DND-41 (cell line): ENCODE results near the gene MAGI1.

ENCODE experiments used
- ATAC-seq: fragments of 200-7000 bp; cut with Tn5 transposase; 3 replicates; pipeline ENCODE4 v1.9.1; 2021; ENCODE audit warnings: low read depth; ENCODE audit not compliant: insufficient read depth
- DNase-seq: peaks from one replicate; pipeline ENCODE4 v3.0.0-alpha.2; 2020
- H2AFZ ChIP-seq: 2 replicates; pipeline ENCODE4 v1.6.0; 2012; ENCODE audit warnings: low read depth, low read length
- H3K27ac ChIP-seq: 2 replicates; pipeline ENCODE4 v1.5.1; 2012; ENCODE audit warnings: low read length, inconsistent platforms
- H3K27me3 ChIP-seq: fragments of 200-600 bp; sonication (generic); 2 replicates; pipeline ENCODE4 v1.6.0; 2012; ENCODE audit warnings: low read length, mild to moderate bottlenecking, inconsistent platforms; ENCODE audit not compliant: insufficient read depth, poor library complexity
- H3K36me3 ChIP-seq: 2 replicates; pipeline ENCODE4 v1.5.1; 2012; ENCODE audit warnings: low read length, inconsistent platforms; ENCODE audit not compliant: insufficient read depth
- H3K4me1 ChIP-seq: 2 replicates; pipeline ENCODE4 v1.5.1; 2012; ENCODE audit warnings: mild to moderate bottlenecking, low read length; ENCODE audit not compliant: insufficient read depth
- H3K4me2 ChIP-seq: 2 replicates; pipeline ENCODE4 v1.6.0; 2012; ENCODE audit warnings: mild to moderate bottlenecking, moderate library complexity, low read length, inconsistent platforms; ENCODE audit not compliant: insufficient read depth
- H3K4me3 ChIP-seq, 2 experiments: fragments of 200-600 bp in 1 of 2; shearing (Covaris generic) in 1 of 2; 2 replicates each; pipeline ENCODE4 v1.5.1; 2012 to 2016; ENCODE audit warnings: inconsistent platforms in 2 of 2, low read length in 2 of 2, mild to moderate bottlenecking in 2 of 2, low read depth in 1 of 2, moderate library complexity in 1 of 2
- H3K79me2 ChIP-seq: 2 replicates; pipeline ENCODE4 v1.6.0; 2012; ENCODE audit warnings: low read length, inconsistent platforms; ENCODE audit not compliant: insufficient read depth
- H3K9ac ChIP-seq: 2 replicates; pipeline ENCODE4 v1.6.0; 2012; ENCODE audit warnings: low read depth, mild to moderate bottlenecking, inconsistent platforms, low read length, moderate library complexity
- H3K9me3 ChIP-seq: 2 replicates; pipeline ENCODE4 v1.5.1; 2012; ENCODE audit warnings: low read length, moderate library complexity, mild to moderate bottlenecking, inconsistent platforms; ENCODE audit not compliant: insufficient read depth, severe bottlenecking
- H4K20me1 ChIP-seq: 2 replicates; pipeline ENCODE4 v1.6.0; 2012; ENCODE audit warnings: low read length; ENCODE audit not compliant: insufficient read depth
- CTCF ChIP-seq: IDR thresholded peaks from 2 replicates; pipeline ENCODE4 v1.5.1; 2012; ENCODE audit warnings: borderline replicate concordance, low read length, moderate library complexity, mild to moderate bottlenecking; ENCODE audit not compliant: poor library complexity, severe bottlenecking; ENCODE audit errors: extremely low read depth
- EZH2 ChIP-seq: IDR thresholded peaks from 3 replicates; pipeline ENCODE4 v1.6.1; 2012; ENCODE audit warnings: borderline replicate concordance, low read depth, mild to moderate bottlenecking, moderate library complexity, low read length, inconsistent platforms; ENCODE audit not compliant: severe bottlenecking

Gene MAGI1

GRCh38 chr3:65752636-65753035, 286.1 kb downstream of the MAGI1 start:
- H3K4me3 ChIP-seq = no peak overlapping the region
- no peak overlapping the region for H3K9ac ChIP-seq
- H3K9me3 ChIP-seq = no peaks in the 10 kb centered on the region
- H3K27me3 ChIP-seq = no peaks in the 10 kb centered on the region
- H3K27ac ChIP-seq = no peak overlapping the region
- H3K4me1 ChIP-seq = no peaks in the 10 kb centered on the region
- H3K79me2 ChIP-seq = no peaks in the 10 kb centered on the region
- no peak for ATAC-seq
- H2AFZ ChIP-seq = no peak overlapping the region
- DNase-seq = no peak
- no peak for TF ChIP-seq EZH2
- no peak for TF ChIP-seq CTCF
- H4K20me1 ChIP-seq = no peaks in the 10 kb centered on the region
- no peak overlapping the region for H3K4me2 ChIP-seq
- H3K36me3 ChIP-seq = no peaks in the 10 kb centered on the region

GRCh38 chr3:65751123-65751700, 287.5 kb downstream of the MAGI1 start:
- Histone ChIP-seq H3K4me1 (no peaks in the 10 kb centered on the region), H2AFZ (no peak overlapping the region), H3K79me2 (no peaks in the 10 kb centered on the region), H3K27ac (no peak overlapping the region), H3K9me3 (no peaks in the 10 kb centered on the region), H4K20me1 (no peaks in the 10 kb centered on the region), H3K9ac (no peak overlapping the region), H3K27me3 (no peaks in the 10 kb centered on the region), H3K4me3 (no peak overlapping the region), H3K4me2 (no peak overlapping the region), H3K36me3 (no peaks in the 10 kb centered on the region)
- TF ChIP-seq CTCF (peak; percentile 63), EZH2 (no peak)
- DNase-seq (peak; percentile 18), ATAC-seq (no peak)

GRCh38 chr3:65749066-65749465, 289.7 kb downstream of the MAGI1 start:
- no peaks in the 10 kb centered on the region for H4K20me1 ChIP-seq
- no peaks in the 10 kb centered on the region for H3K79me2 ChIP-seq
- no peak overlapping the region for H3K27ac ChIP-seq
- no peak for TF ChIP-seq CTCF
- TF ChIP-seq EZH2 = no peak
- H3K4me3 ChIP-seq = no peak overlapping the region
- ATAC-seq (no peak), DNase-seq (no peak)
- H3K27me3 ChIP-seq = no peaks in the 10 kb centered on the region
- H3K9me3 ChIP-seq = no peaks in the 10 kb centered on the region
- H3K4me2 ChIP-seq = no peak overlapping the region
- no peak overlapping the region for H3K9ac ChIP-seq
- no peak overlapping the region for H2AFZ ChIP-seq
- no peaks in the 10 kb centered on the region for H3K36me3 ChIP-seq
- no peaks in the 10 kb centered on the region for H3K4me1 ChIP-seq

- ATAC-seq (no peak), DNase-seq (no peak)
- H3K79me2 ChIP-seq = no peaks in the 10 kb centered on the region
- no peak overlapping the region for H2AFZ ChIP-seq
- no peaks in the 10 kb centered on the region for H3K27me3 ChIP-seq
- H3K4me1 ChIP-seq = no peaks in the 10 kb centered on the region
- TF ChIP-seq EZH2 (no peak), CTCF (no peak)
- H3K9ac ChIP-seq = no peak overlapping the region
- H3K4me2 ChIP-seq = no peak overlapping the region
- no peaks in the 10 kb centered on the region for H3K9me3 ChIP-seq
- H3K27ac ChIP-seq = no peak overlapping the region
- no peak overlapping the region for H3K4me3 ChIP-seq
- H3K36me3 ChIP-seq = no peaks in the 10 kb centered on the region
- no peaks in the 10 kb centered on the region for H4K20me1 ChIP-seq
Observed at GRCh38 chr3:65748326-65748725, 290.4 kb downstream of the MAGI1 start.
